Activated CD8-positive, alpha-beta T cell treated with anti-CD3 and anti-CD28 coated beads, Interleukin-2, amount 10 ng/mL, durations not matched to agents 7 days and 5 days (primary cell): ENCODE results near the gene KCNJ9. TPM values are rescaled to one million over a fixed set of nuclear protein-coding genes. Genes with fewer than 3 reads are reported as not detected.
"Not testable (repeated sequence)": the region's sequence is repeated elsewhere in the genome, so short reads cannot be mapped to it uniquely, and the experiment has no call there.

ENCODE experiments used
- ATAC-seq: fragments of 150-1000 bp; cut with Tn5 transposase; one replicate; pipeline ENCODE4 v1.10.0; 2021; ENCODE audit warnings: moderate library complexity
- CTCF ChIA-PET: fragments of 350-600 bp; sonication (Branson Sonifier 250); formaldehyde crosslinking; loops from one replicate; lab custom pipeline; 2021; ENCODE audit warnings: antibody characterized with exemption; lab: Charles Lee
- POLR2A ChIA-PET: fragments of 350-600 bp; sonication (Branson Sonifier 250); formaldehyde crosslinking; loops from one replicate; lab custom pipeline; 2021; ENCODE audit warnings: antibody characterized with exemption; lab: Charles Lee
- DNase-seq: peaks from one replicate; pipeline ENCODE4 v3.0.0-alpha.2; 2020
- H3K27ac Mint-ChIP-seq: one replicate; pipeline ENCODE4 v1.8.0; 2021; ENCODE audit warnings: mild to moderate bottlenecking, mixed read lengths
- H3K27me3 Mint-ChIP-seq: one replicate; pipeline ENCODE4 v1.8.0; 2021; ENCODE audit warnings: low read depth, mixed read lengths
- H3K36me3 Mint-ChIP-seq: one replicate; pipeline ENCODE4 v1.8.0; 2021; ENCODE audit warnings: low read depth, mixed read lengths
- H3K4me1 Mint-ChIP-seq: one replicate; pipeline ENCODE4 v1.8.0; 2021; ENCODE audit warnings: low read depth, mixed read lengths
- H3K4me3 Mint-ChIP-seq: one replicate; pipeline ENCODE4 v1.8.0; 2021; ENCODE audit warnings: mild to moderate bottlenecking, mixed read lengths
- H3K9me3 Mint-ChIP-seq: one replicate; pipeline ENCODE4 v1.8.0; 2022; ENCODE audit warnings: mixed read lengths; ENCODE audit not compliant: insufficient read depth
- total RNA-seq, 2 experiments: library from RNA; stranded (reverse); gene quantifications; one replicate each; pipeline ENCODE4 v1.2.3, GENCODE V29; 2021

Gene KCNJ9
- not detected for total RNA-seq

GRCh38 chr1:160081261-160081936 lies at the start of gene KCNJ9:
Gene KCNJ9 (plus strand): TSS chr1:160081538. CDS start chr1:160084031, 2,493 bp downstream.
- Mint-ChIP-seq H3K4me3 (no peak within 1 kb of the TSS), H3K36me3 (peaks cover 11% of the 10 kb centered on the region), H3K27me3 (peaks cover 43% of the 10 kb centered on the region), H3K9me3 (no peaks in the 10 kb centered on the region), H3K27ac (no peak within 1 kb of the TSS), H3K4me1 (peaks cover 16% of the 10 kb centered on the region)
- ChIA-PET CTCF (interaction anchor here (0.8 to 27.5 kb wide), 7 partner anchors 11 to 170 kb away, joined by 3 to 617 read pairs (median 4); partner anchors contain the start of genes KCNJ10 and PIGM), POLR2A (no interaction called here)
- ATAC-seq (no peak), DNase-seq (no peak)

- ATAC-seq = no peak
- peak overlapping the region; percentile 95 for H3K4me3 Mint-ChIP-seq
- peak overlapping the region; percentile 90 for H3K27ac Mint-ChIP-seq
- peaks cover 12% of the 10 kb centered on the region for H3K27me3 Mint-ChIP-seq
- ChIA-PET CTCF (interaction anchor here (0.6 to 5.4 kb wide), 6 partner anchors 9 to 74 kb away, joined by 3 to 67 read pairs (median 23); partner anchors contain the start of gene KCNJ9), POLR2A (interaction anchor here (0.9 to 2.9 kb wide), 5 partner anchors 22 to 109 kb away, joined by 3 to 14 read pairs (median 4); partner anchors contain the start of gene TAGLN2)
- H3K36me3 Mint-ChIP-seq = peaks cover 7% of the 10 kb centered on the region
- H3K9me3 Mint-ChIP-seq = no peaks in the 10 kb centered on the region
- peaks cover 29% of the 10 kb centered on the region for H3K4me1 Mint-ChIP-seq
- no peak for DNase-seq
Observed at GRCh38 chr1:160032165-160032820, 49.0 kb upstream of the KCNJ9 start.

- ATAC-seq = no peak
- Mint-ChIP-seq H3K4me3 (no peak overlapping the region), H3K27me3 (peaks cover 7% of the 10 kb centered on the region), H3K4me1 (no peaks in the 10 kb centered on the region), H3K9me3 (no peaks in the 10 kb centered on the region), H3K36me3 (no peaks in the 10 kb centered on the region), H3K27ac (no peak overlapping the region)
- POLR2A ChIA-PET = no interaction called here
- DNase-seq = no peak
- CTCF ChIA-PET = interaction anchor here (2.3 to 27.3 kb wide), 2 partner anchors 33 to 35 kb away, joined by 10 to 617 read pairs; partner anchors contain the start of genes KCNJ10 and KCNJ9
Observed at GRCh38 chr1:160040476-160040875, 40.9 kb upstream of the KCNJ9 start.

- no peaks in the 10 kb centered on the region for H3K9me3 Mint-ChIP-seq
- no peak overlapping the region for H3K4me3 Mint-ChIP-seq
- ChIA-PET CTCF (interaction anchor here (2.1 to 27.3 kb wide), 2 partner anchors 32 to 36 kb away, joined by 7 to 617 read pairs; partner anchors contain the start of genes KCNJ10 and KCNJ9), POLR2A (no interaction called here)
- DNase-seq = no peak
- peaks cover 12% of the 10 kb centered on the region for H3K4me1 Mint-ChIP-seq
- H3K27ac Mint-ChIP-seq = no peak overlapping the region
- H3K27me3 Mint-ChIP-seq = peaks cover 17% of the 10 kb centered on the region
- H3K36me3 Mint-ChIP-seq = no peaks in the 10 kb centered on the region
- no peak for ATAC-seq
Observed at GRCh38 chr1:160043543-160043942, 37.8 kb upstream of the KCNJ9 start.

- H3K36me3 Mint-ChIP-seq = no peaks in the 10 kb centered on the region
- H3K27ac Mint-ChIP-seq = no peak overlapping the region
- DNase-seq (no peak), ATAC-seq (no peak)
- ChIA-PET CTCF (interaction anchor here (0.8 to 27.3 kb wide), 24 partner anchors 9 to 331 kb away, joined by 3 to 617 read pairs (median 6); partner anchors contain the start of genes IGSF8, KCNJ10, KCNJ9 and PIGM), POLR2A (interaction anchor here (0.7 kb wide), 1 partner anchor 26 kb away, joined by 3 read pairs; no protein-coding TSS in a partner anchor)
- H3K9me3 Mint-ChIP-seq = no peaks in the 10 kb centered on the region
- H3K27me3 Mint-ChIP-seq = peaks cover 24% of the 10 kb centered on the region
- peaks cover 12% of the 10 kb centered on the region for H3K4me1 Mint-ChIP-seq
- no peak overlapping the region for H3K4me3 Mint-ChIP-seq
Observed at GRCh38 chr1:160045653-160046052, 35.7 kb upstream of the KCNJ9 start.

- H3K9me3 Mint-ChIP-seq = no peaks in the 10 kb centered on the region
- peak overlapping the region; percentile 72 for H3K27ac Mint-ChIP-seq
- no peaks in the 10 kb centered on the region for H3K36me3 Mint-ChIP-seq
- DNase-seq (peak; percentile 61), ATAC-seq (peak; percentile 96)
- peaks cover 12% of the 10 kb centered on the region for H3K4me1 Mint-ChIP-seq
- ChIA-PET POLR2A (interaction anchor here (0.7 kb wide), 2 partner anchors 27 to 32 kb away, joined by 3 read pairs; no protein-coding TSS in a partner anchor), CTCF (interaction anchor here (0.6 to 27.3 kb wide), 33 partner anchors 8 to 245 kb away, joined by 3 to 617 read pairs (median 5); partner anchors contain the start of genes DCAF8, IGSF8, KCNJ10 and KCNJ9)
- H3K4me3 Mint-ChIP-seq = peak overlapping the region; percentile 65
- H3K27me3 Mint-ChIP-seq = peaks cover 28% of the 10 kb centered on the region
Observed at GRCh38 chr1:160046494-160047110, 34.7 kb upstream of the KCNJ9 start.

GRCh38 chr1:160047111-160047991 lies 34.0 kb upstream of the KCNJ9 start:
- Mint-ChIP-seq H3K9me3 (no peaks in the 10 kb centered on the region), H3K27me3 (peaks cover 36% of the 10 kb centered on the region), H3K36me3 (no peaks in the 10 kb centered on the region), H3K27ac (peak overlapping the region; percentile 72), H3K4me3 (peak overlapping the region; percentile 65), H3K4me1 (peaks cover 12% of the 10 kb centered on the region)
- DNase-seq (no peak), ATAC-seq (no peak)
- POLR2A ChIA-PET = no interaction called here
- CTCF ChIA-PET = interaction anchor here (0.6 to 27.3 kb wide), 27 partner anchors 7 to 244 kb away, joined by 3 to 617 read pairs (median 5); partner anchors contain the start of genes DCAF8, IGSF8, KCNJ10 and KCNJ9

- Mint-ChIP-seq H3K4me3 (no peak overlapping the region), H3K27ac (no peak overlapping the region), H3K36me3 (no peaks in the 10 kb centered on the region), H3K4me1 (peaks cover 12% of the 10 kb centered on the region), H3K27me3 (peaks cover 42% of the 10 kb centered on the region), H3K9me3 (no peaks in the 10 kb centered on the region)
- ChIA-PET POLR2A (no interaction called here), CTCF (interaction anchor here (0.9 to 27.3 kb wide), 2 partner anchors 28 to 244 kb away, joined by 3 to 617 read pairs; partner anchors contain the start of genes KCNJ10 and KCNJ9)
- DNase-seq = no peak
- no peak for ATAC-seq
Observed at GRCh38 chr1:160048335-160048734, 33.0 kb upstream of the KCNJ9 start.

GRCh38 chr1:160049101-160049500 lies 32.2 kb upstream of the KCNJ9 start:
- H3K4me1 Mint-ChIP-seq = peaks cover 12% of the 10 kb centered on the region
- ChIA-PET CTCF (interaction anchor here (27.3 kb wide), 1 partner anchor 27 kb away, joined by 617 read pairs; the partner anchor contains the start of genes KCNJ10 and KCNJ9), POLR2A (no interaction called here)
- peaks cover 50% of the 10 kb centered on the region for H3K27me3 Mint-ChIP-seq
- no peak overlapping the region for H3K27ac Mint-ChIP-seq
- H3K9me3 Mint-ChIP-seq = no peaks in the 10 kb centered on the region
- no peak overlapping the region for H3K4me3 Mint-ChIP-seq
- no peak for DNase-seq
- ATAC-seq = no peak
- H3K36me3 Mint-ChIP-seq = no peaks in the 10 kb centered on the region

- Mint-ChIP-seq H3K27me3 (peaks cover 46% of the 10 kb centered on the region), H3K4me1 (peaks cover 12% of the 10 kb centered on the region)
- ATAC-seq, POLR2A ChIA-PET, H3K27ac Mint-ChIP-seq, H3K36me3 Mint-ChIP-seq, DNase-seq, H3K4me3 Mint-ChIP-seq, H3K9me3 Mint-ChIP-seq: not testable (repeated sequence)
- CTCF ChIA-PET = interaction anchor here (27.3 kb wide), 1 partner anchor 26 kb away, joined by 617 read pairs; the partner anchor contains the start of genes KCNJ10 and KCNJ9
Observed at GRCh38 chr1:160050182-160050581, 31.2 kb upstream of the KCNJ9 start.
